Right ventricle myocardium superior (tissue), 1 donor: Measurements from ENCODE around the gene DBX1. TPM values are rescaled to one million over a fixed set of nuclear protein-coding genes. Genes with fewer than 3 reads are reported as not detected.
"Not testable (repeated sequence)": the region's sequence is repeated elsewhere in the genome, so short reads cannot be mapped to it uniquely, and the experiment has no call there.

Experiments
- ATAC-seq: fragments of 200-7000 bp; cut with Tn5 transposase; one replicate; pipeline ENCODE4 v1.9.1; 2020; ENCODE audit warnings: mild to moderate bottlenecking; ENCODE audit not compliant: poor library complexity
- DNase-seq: peaks from one replicate; pipeline ENCODE4 v3.0.0-alpha.2; 2020
- intact Hi-C: fragments of 100-400 bp; cut with DNase I; formaldehyde crosslinking; loops from one replicate; pipeline ENCODE4 v1.11.2; 2022
- total RNA-seq: library from RNA; stranded (reverse); fragmentation: NEBNext Ultra II Directional; extraction: Animal tissue kit (Norgen Biotek cat#: 25700); gene quantifications from one replicate; pipeline ENCODE4 v1.2.1, GENCODE V29; 2021
- donor health status: DM: no; HTN: yes; CAD: no; lungs with severe emphysema.

DBX1 gene
- total RNA-seq, 1 donor from 2014 or later = not detected

GRCh38 chr11:20129665-20130064, 30.6 kb downstream of the DBX1 start:
- DNase-seq = no peak
- ATAC-seq = no peak
- intact Hi-C loops = loop anchor here (5.0 kb wide), 3 partner anchors 177 to 228 kb away; no protein-coding TSS in a partner anchor

DNA sequence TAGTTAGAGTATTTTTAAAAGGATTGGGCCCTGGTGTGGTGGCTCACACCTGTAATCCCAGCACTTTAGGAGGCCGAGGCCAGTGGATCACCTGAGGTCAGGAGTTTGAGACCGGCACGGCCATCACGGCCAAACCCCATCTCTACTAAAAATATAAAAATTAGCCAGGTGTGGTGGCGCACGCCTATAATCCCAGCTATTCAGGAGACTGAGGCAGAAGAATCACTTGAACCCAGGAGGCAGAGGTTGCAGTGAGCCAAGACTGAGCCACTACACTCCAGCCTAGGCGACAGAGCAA, 31.8 kb downstream of the DBX1 start:
- not testable (repeated sequence) for ATAC-seq, DNase-seq

DNA sequence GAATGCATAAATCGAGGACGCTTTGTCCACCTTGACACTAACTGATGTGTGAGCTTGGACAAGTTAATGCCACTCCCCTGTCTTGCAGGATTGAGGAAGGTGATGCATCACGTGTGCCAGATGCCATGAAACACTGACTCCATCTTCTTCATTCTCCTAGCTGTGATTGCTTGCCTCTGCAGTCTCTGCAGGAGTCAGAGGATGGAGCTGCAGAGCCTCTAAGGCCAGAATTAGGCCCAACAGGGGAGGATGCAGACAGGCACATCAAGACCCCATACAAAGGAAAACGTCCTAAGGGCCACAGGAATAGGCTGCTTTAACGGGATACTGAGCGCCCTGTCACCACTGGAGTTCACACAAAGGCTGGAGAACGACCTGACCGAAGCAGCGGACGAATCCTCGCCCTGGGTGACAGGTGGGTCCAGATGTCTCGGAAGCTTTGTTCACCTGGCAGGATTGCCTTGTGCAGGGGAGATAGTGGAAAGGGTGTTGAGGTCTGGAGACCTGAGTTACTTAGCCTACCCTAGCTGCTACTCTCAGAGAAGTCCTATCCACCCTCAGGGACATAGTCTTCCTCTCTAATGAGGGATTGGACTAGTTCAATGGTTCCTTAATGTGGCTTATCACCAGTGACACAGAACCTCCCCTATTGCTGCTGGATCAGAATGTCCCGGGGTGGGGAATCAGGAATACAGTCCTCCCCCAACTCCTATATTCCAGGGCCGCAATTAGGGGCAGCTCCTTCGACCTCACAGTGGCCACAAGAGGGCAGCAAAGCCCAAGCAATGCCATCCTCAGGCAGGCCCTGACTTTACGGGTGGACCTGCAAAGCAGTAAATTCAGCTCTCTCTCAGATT, 32.4 kb downstream of the DBX1 start:
- DNase-seq (peak; percentile 75), ATAC-seq (peak; percentile 82)
- intact Hi-C loops = loop anchor here (5.0 kb wide), 2 partner anchors 191 to 229 kb away; no protein-coding TSS in a partner anchor

More for the DNA sequence above, 31.8 kb downstream of the DBX1 start:
- intact Hi-C loops = loop anchor here (5.0 kb wide), 2 partner anchors 191 to 229 kb away; no protein-coding TSS in a partner anchor

DNA sequence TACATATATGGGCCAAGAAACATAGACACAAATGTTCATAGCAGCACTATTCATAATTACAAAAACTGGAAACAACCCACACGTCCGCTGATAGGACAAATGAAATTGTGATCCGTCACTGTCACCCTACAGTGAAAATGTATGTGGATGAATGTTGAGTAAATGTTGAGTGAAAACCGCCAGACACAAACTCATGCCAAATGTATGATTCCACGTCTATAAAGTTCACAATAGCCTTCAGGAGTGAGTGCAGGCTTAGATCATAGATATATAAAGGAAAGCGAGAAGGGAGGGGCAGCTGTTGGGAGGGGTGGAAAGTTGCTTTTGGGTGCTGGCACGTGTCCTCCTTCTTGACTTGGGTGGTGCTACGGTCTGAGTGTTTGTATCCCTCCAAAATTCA, 33.6 kb downstream of the DBX1 start:
- DNase-seq (no peak), ATAC-seq (no peak)
- intact Hi-C loops = loop anchor here (5.0 kb wide), 2 partner anchors 189 to 231 kb away; no protein-coding TSS in a partner anchor

- DNase-seq (no peak), ATAC-seq (no peak)
- intact Hi-C loops = loop anchor here (5.0 kb wide), 2 partner anchors 189 to 231 kb away; no protein-coding TSS in a partner anchor
Measured at GRCh38 chr11:20125927-20126326, 34.3 kb downstream of the DBX1 start.

DNA sequence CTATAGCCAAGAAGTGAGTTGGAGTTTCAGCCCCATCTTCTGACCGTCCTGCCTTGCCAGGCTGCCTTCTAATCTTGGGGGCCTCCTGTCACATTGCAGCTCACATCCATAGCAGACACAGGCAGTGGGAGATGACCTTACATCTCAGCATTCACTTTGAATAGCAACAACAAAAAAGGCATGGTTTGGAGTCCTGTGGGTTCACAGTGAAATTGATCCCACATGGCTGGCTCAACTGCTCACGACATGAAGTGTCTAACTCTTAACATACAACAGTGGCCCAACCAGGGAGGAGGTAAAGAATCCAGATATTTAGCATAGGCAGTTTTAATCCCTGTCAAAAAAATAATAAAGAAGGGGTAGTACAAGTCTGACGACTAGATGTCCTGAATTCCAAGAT, 38.1 kb downstream of the DBX1 start:
- DNase-seq (no peak), ATAC-seq (no peak)
- intact Hi-C loops = no loop called here

- intact Hi-C loops = no loop called here
- ATAC-seq (no peak), DNase-seq (no peak)
Measured at GRCh38 chr11:20120134-20120925, 39.9 kb downstream of the DBX1 start.

GRCh38 chr11:20119315-20119714, 41.0 kb downstream of the DBX1 start:
- no peak for DNase-seq
- no peak for ATAC-seq
- intact Hi-C loops = no loop called here

- ATAC-seq (no peak), DNase-seq (no peak)
- intact Hi-C loops = no loop called here
Measured at GRCh38 chr11:20118209-20118608, 42.1 kb downstream of the DBX1 start.

GRCh38 chr11:20117291-20117690, 43.0 kb downstream of the DBX1 start:
- ATAC-seq = no peak

DNA sequence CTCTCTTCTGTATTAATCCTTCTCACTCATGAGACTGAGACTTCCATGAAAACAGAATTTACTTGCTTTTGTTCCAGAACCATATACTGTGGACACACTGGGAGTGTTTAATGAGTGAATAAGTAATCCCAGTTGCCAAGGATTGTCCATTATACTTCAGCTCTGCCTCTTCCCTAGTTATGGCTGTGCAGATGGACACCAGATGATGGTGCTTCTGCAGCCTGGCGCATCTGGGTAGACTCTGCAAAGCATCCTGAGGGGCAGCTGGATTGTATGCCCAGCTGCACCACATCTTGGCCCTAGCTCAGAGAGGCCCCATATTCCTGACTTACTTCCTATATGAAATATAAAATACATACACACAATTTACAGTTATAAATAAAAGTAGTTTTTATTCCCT, 43.5 kb downstream of the DBX1 start:
- no peak for ATAC-seq
- DNase-seq = no peak
- intact Hi-C loops = no loop called here

More at GRCh38 chr11:20117291-20117690, 43.0 kb downstream of the DBX1 start:
- no peak for DNase-seq
- intact Hi-C loops = no loop called here

GRCh38 chr11:20114588-20114987, 45.7 kb downstream of the DBX1 start:
- intact Hi-C loops = loop anchor here (5.0 kb wide), 1 partner anchor 162 kb away; no protein-coding TSS in a partner anchor

DNA sequence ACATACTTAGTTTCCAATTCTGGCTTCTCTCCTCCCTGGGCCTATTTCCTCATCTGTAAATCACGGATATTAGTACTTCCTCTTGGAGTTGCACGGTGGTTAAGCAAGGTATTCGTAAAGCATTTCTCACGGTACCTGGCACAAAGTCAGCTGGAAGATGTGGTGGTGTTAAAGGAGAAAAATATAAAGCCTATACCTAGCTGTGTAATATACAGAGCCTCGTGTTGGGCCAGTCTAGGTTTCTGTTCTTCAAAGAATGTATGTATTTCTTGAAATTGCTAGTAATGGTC, 47.2 kb downstream of the DBX1 start:
- no peak for ATAC-seq
- intact Hi-C loops = loop anchor here (5.0 kb wide), 1 partner anchor 161 kb away; no protein-coding TSS in a partner anchor
- DNase-seq = no peak

More at GRCh38 chr11:20114588-20114987, 45.7 kb downstream of the DBX1 start:
- ATAC-seq (no peak), DNase-seq (no peak)

- intact Hi-C loops = loop anchor here (5.0 kb wide), 1 partner anchor 160 kb away; no protein-coding TSS in a partner anchor
- peak; percentile 97 for ATAC-seq
- DNase-seq = peak; percentile 83
Measured at GRCh38 chr11:20112291-20113148, 47.8 kb downstream of the DBX1 start.

DNA sequence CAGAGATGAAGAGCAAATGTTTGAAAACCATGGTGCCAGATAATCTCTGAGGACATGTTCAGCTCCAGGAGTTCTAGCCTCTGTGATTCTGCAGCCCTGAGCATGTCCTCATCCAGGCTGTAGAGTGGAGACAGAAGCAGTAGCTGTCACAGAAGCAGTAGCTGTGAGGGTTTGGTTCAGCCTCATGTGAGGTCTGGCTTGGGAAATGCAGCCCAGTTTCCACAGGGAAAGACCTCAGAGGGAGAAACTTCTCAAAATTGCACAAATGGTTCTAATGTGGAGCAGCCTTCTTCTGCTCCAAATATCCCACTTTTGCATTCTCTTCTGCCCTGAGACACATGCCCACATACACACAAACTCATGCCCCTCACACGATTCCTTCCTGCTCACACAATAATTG, 48.4 kb downstream of the DBX1 start:
- ATAC-seq = peak; percentile 4
- intact Hi-C loops = loop anchor here (5.0 kb wide), 1 partner anchor 160 kb away; no protein-coding TSS in a partner anchor
- no peak for DNase-seq

GRCh38 chr11:20110908-20111669, 49.2 kb downstream of the DBX1 start:
- DNase-seq = no peak
- intact Hi-C loops = loop anchor here (5.0 kb wide), 1 partner anchor 159 kb away; no protein-coding TSS in a partner anchor
- peak; percentile 54 for ATAC-seq

DNA sequence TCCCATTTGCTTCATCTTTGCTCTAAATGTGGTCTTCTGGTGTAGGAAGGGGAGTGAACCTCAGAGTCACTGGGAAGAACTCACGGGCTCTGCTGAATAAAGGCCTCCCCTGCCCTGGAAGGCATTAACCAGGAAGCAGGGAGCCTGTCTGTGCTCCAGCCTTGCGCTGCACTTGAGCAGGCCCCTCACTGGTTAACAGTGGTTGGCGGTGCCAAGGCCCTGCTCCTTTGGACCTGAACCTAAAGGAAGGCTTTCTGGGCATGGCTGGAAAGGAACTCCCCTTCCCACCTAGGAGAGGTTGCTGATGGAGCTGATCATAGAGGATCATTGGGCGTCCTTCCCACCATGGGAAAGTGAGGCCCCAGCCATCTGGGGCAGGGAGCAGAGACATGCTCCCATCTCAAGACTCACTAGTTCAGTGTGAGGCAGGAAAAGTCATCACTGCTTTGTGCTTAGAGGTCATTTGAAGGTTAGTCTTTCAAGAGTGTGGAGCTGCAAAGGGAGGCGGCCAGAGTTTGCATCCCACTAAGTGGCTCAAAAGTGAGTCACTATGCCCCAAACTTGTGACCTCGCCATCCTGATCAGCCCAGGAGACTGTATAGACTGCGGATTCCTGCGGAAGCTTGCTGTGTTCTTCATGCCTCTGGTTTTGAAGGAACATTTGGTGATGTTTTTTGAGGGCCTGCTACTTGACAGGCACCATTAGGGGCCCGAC, 50.4 kb downstream of the DBX1 start:
- DNase-seq (no peak), ATAC-seq (no peak)
- intact Hi-C loops = loop anchor here (5.0 kb wide), 1 partner anchor 158 kb away; no protein-coding TSS in a partner anchor
